GM19025 (cell line): ENCODE results near the gene ZNF284.
"Not testable (repeated sequence)": the region's sequence is repeated elsewhere in the genome, so short reads cannot be mapped to it uniquely, and the experiment has no call there.

Experiments
- ATAC-seq: cut with Tn5 transposase; IDR thresholded peaks from one replicate; pipeline ENCODE4 v1.9.1; 2021; ENCODE audit warnings: mild to moderate bottlenecking, low read depth, moderate library complexity; ENCODE audit not compliant: unreplicated experiment

ZNF284 gene

GRCh38 chr19:44109458-44109857, 37.5 kb downstream of the ZNF284 start:
- ATAC-seq, result no peak

- ATAC-seq, result no peak
These were observed 40.0 kb downstream of the ZNF284 start for GRCh38 chr19:44111910-44112463.

GRCh38 chr19:44112802-44113137, 40.8 kb downstream of the ZNF284 start:
- ATAC-seq, result no peak

GRCh38 chr19:44113138-44113783, 41.3 kb downstream of the ZNF284 start, which contains the start of gene ZNF225:
Gene ZNF225 (plus strand): TSS chr19:44113399. CDS start chr19:44115828, 2,429 bp downstream.
- ATAC-seq, result peak; percentile 89

- no peak for ATAC-seq
These were observed 41.9 kb downstream of the ZNF284 start for GRCh38 chr19:44113784-44114390.

GRCh38 chr19:44121162-44121561, 49.2 kb downstream of the ZNF284 start:
- not testable (repeated sequence) for ATAC-seq

GRCh38 chr19:44131955-44132354, 60.0 kb downstream of the ZNF284 start:
- no peak for ATAC-seq
